ENCODE measurements around the gene KRTAP5-8. TPM values are rescaled to one million over a fixed set of nuclear protein-coding genes. Genes with fewer than 3 reads are reported as not detected.

KRTAP5-8 gene
- total and polyA plus RNA-seq, 9 of the 15 experiments (the other 6 are each of a cell fraction or from before 2014, with no cell fraction given), result not detected

DNA sequence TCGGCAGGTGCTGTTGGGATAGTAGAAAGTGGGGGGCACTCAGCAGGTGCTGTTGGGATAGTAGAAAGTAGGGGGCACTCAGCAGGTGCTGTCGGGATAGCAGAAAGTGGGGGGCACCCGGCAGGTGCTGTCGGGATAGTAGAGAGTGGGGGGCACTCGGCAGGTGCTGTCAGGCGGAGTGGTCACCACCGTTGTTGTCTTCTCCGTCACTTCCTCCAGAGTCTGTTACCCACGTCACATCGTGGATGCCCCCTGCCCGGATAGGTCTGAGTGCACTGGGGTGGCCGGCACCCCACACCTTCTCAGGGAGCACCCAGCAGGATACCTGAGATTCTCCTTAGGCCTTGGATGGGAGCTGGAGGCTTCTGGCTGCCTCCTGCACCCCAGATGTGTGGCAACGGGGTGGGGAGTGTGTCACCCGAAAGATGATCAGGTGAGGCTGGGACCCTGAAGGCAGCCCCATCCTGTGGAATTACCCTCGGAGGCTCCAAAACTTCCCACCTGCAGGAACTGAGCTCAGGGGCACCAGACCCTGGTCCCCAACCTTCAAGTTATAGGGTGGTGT lies 34.9 kb upstream of the KRTAP5-8 start (continued):
- TF ChIP-seq ESRRB (CRISPR knock-in tag; IDR thresholded peaks at IDR 0.05; ENCODE audit: borderline replicate concordance) (no peak), ZNF41 (CRISPR knock-in tag; conservative IDR thresholded peaks at IDR 0.05) (no peak), ZNF253 (CRISPR knock-in tag; conservative IDR thresholded peaks at IDR 0.05) (no peak)
- TF ChIP-seq, protein P1, sequence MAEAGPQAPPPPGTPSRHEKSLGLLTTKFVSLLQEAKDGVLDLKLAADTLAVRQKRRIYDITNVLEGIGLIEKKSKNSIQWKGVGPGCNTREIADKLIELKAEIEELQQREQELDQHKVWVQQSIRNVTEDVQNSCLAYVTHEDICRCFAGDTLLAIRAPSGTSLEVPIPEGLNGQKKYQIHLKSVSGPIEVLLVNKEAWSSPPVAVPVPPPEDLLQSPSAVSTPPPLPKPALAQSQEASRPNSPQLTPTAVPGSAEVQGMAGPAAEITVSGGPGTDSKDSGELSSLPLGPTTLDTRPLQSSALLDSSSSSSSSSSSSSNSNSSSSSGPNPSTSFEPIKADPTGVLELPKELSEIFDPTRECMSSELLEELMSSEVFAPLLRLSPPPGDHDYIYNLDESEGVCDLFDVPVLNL (CRISPR knock-in tag; IDR thresholded peaks at IDR 0.05; ENCODE audit: low read depth), result no peak

- Histone ChIP-seq H3K9me3 (replicated peaks; ENCODE audit: control insufficient read depth, insufficient read depth, low read depth, low read length) (0 out of 2 replicates have a peak, but pooled peaks cover under 1% of the 10 kb centered on the region), H3K79me2 (ENCODE audit: control insufficient read depth, insufficient read depth, low read length) (no peaks in the 10 kb centered on the region), H3K4me2 (ENCODE audit: insufficient read depth, low read length) (no peak overlapping the region), H3K4me1 (replicated peaks in 1 of 2; ENCODE audit: control insufficient read depth in 2 of 2, insufficient read depth in 2 of 2, low read length in 2 of 2) (no peaks in the 10 kb centered on the region), H3K36me3 (ENCODE audit: control insufficient read depth, insufficient read depth, low read length) (peaks cover 7% of the 10 kb centered on the region; the same call in 1 of the 3 replicates), H3K9me1 (ENCODE audit: control insufficient read depth, insufficient read depth, low read length) (no peaks in the 10 kb centered on the region), H2AFZ (ENCODE audit: low read depth, low read length) (no peak overlapping the region), H3K9ac (ENCODE audit: insufficient read depth in 1 of 2, low read depth in 2 of 2, low read length in 2 of 2) (no peak overlapping the region), H3K4me3 (no peak overlapping the region), H3K27ac (ENCODE audit: extremely low read depth, low read depth, low read length) (no peak overlapping the region), H3K27me3 (ENCODE audit: control insufficient read depth in 2 of 2, insufficient read depth in 2 of 2, low read length in 2 of 2) (no peaks in the 10 kb centered on the region), H4K20me1 (replicated peaks; ENCODE audit: control insufficient read depth, insufficient read depth, low read length) (no peaks in the 10 kb centered on the region)
- ATAC-seq, result no peak
- in situ Hi-C loops (cut with MboI) (no loop called here), intact Hi-C loops (cut with micrococcal nuclease) (no loop called here)
- TF ChIP-seq ZNF384 (IDR thresholded peaks at IDR 0.05; ENCODE audit: low read depth, low read length) (no peak), NFIC (IDR thresholded peaks at IDR 0.05) (peak; percentile 22; the same call in 1 of the 2 replicates)
- TF ChIP-seq, protein P2, sequence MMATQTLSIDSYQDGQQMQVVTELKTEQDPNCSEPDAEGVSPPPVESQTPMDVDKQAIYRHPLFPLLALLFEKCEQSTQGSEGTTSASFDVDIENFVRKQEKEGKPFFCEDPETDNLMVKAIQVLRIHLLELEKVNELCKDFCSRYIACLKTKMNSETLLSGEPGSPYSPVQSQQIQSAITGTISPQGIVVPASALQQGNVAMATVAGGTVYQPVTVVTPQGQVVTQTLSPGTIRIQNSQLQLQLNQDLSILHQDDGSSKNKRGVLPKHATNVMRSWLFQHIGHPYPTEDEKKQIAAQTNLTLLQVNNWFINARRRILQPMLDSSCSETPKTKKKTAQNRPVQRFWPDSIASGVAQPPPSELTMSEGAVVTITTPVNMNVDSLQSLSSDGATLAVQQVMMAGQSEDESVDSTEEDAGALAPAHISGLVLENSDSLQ (IDR thresholded peaks at IDR 0.05), result peak; percentile 10; the same call in 1 of the 2 replicates
- ChIA-PET POLR2A (no interaction called here), CTCF (ENCODE audit: low intra/inter-chr PET ratio) (no interaction called here)
- no peak for DNase-seq (ENCODE audit: extremely low read depth in 1 of 4, low spot score in 3 of 4)
- BruUV-seq (replicated peaks), result no TSS peak
- FAIRE-seq, result no peak
- 38% methylated on average over 7 of the region's 10 CpGs for WGBS (ENCODE audit: insufficient coverage, low coverage, missing lambda C conversion rate)
Observed at GRCh38 chr11:71504531-71504930, 33.3 kb upstream of the KRTAP5-8 start.
